NCI-H2196 treated with DMSO at 0.1 percent for 48 hours (cell line): Measurements from ENCODE around the gene SIRPB2.
A peak's percentile ranks its signal among the peaks of the same experiment; 100 is the strongest.

Source experiments
- DNase-seq: peaks from one replicate; lab custom pipeline; 2025; ENCODE audit not compliant: unreplicated experiment; lab: John Stamatoyannopoulos, UW

Gene SIRPB2

GRCh38 chr20:1443085-1443484 lies 48.1 kb downstream of the SIRPB2 start:
- no peak for DNase-seq

GRCh38 chr20:1442304-1442703 lies 48.9 kb downstream of the SIRPB2 start:
- DNase-seq, result no peak

GRCh38 chr20:1441133-1441532 lies 50.1 kb downstream of the SIRPB2 start:
- no peak for DNase-seq

GRCh38 chr20:1440024-1440423 lies 51.2 kb downstream of the SIRPB2 start:
- no peak for DNase-seq

- no peak for DNase-seq
Observed at GRCh38 chr20:1438361-1438760, 52.9 kb downstream of the SIRPB2 start.

- peak; percentile 59 for DNase-seq
Observed at GRCh38 chr20:1437235-1437904, 53.9 kb downstream of the SIRPB2 start.

- DNase-seq, result no peak
Observed at GRCh38 chr20:1436263-1436662, 55.0 kb downstream of the SIRPB2 start.

- no peak for DNase-seq
Observed at GRCh38 chr20:1435337-1435699, 55.9 kb downstream of the SIRPB2 start.

GRCh38 chr20:1434571-1435336 lies 56.5 kb downstream of the SIRPB2 start:
- DNase-seq, result peak; percentile 2

- DNase-seq, result no peak
Observed at GRCh38 chr20:1431158-1431557, 60.1 kb downstream of the SIRPB2 start.

GRCh38 chr20:1430004-1430451 lies 61.2 kb downstream of the SIRPB2 start:
- DNase-seq, result no peak

GRCh38 chr20:1429143-1429728 lies 62.0 kb downstream of the SIRPB2 start:
- no peak for DNase-seq

- peak; percentile 80 for DNase-seq
Observed at GRCh38 chr20:1427457-1428054, 63.7 kb downstream of the SIRPB2 start.

- no peak for DNase-seq
Observed at GRCh38 chr20:1426231-1426849, 64.9 kb downstream of the SIRPB2 start.
